Parathyroid adenoma (tissue), 2 donors: Measurements from ENCODE around the gene CNKSR3.
A peak's percentile ranks its signal among the peaks of the same experiment; 100 is the strongest.

Source experiments
- H2AFZ ChIP-seq: fragments of 300-600 bp; sonication (generic); one replicate; pipeline ENCODE4 v1.7.0; 2017; ENCODE audit warnings: antibody characterized with exemption, mild to moderate bottlenecking
- H3K27ac ChIP-seq: fragments of 300-600 bp; sonication (generic); one replicate; pipeline ENCODE4 v1.7.0; 2017
- H3K27me3 ChIP-seq: fragments of 300-600 bp; sonication (generic); one replicate; pipeline ENCODE4 v1.7.0; 2017; ENCODE audit warnings: low read length; ENCODE audit not compliant: control insufficient read depth, insufficient read depth
- H3K36me3 ChIP-seq: fragments of 300-600 bp; sonication (generic); one replicate; pipeline ENCODE4 v1.7.0; 2017; ENCODE audit warnings: low read length; ENCODE audit not compliant: control insufficient read depth, insufficient read depth
- H3K4me1 ChIP-seq: fragments of 300-600 bp; sonication (generic); one replicate; pipeline ENCODE4 v1.7.0; 2017; ENCODE audit warnings: control low read depth
- H3K4me2 ChIP-seq: fragments of 300-600 bp; sonication (generic); one replicate; pipeline ENCODE4 v1.7.0; 2017; ENCODE audit warnings: low read length
- H3K4me3 ChIP-seq: fragments of 300-600 bp; sonication (generic); one replicate; pipeline ENCODE4 v1.7.0; 2017; ENCODE audit warnings: low read depth, low read length
- H3K79me2 ChIP-seq: fragments of 300-600 bp; sonication (generic); one replicate; pipeline ENCODE4 v1.7.0; 2017; ENCODE audit warnings: control low read depth
- H3K9ac ChIP-seq: fragments of 300-600 bp; sonication (generic); one replicate; pipeline ENCODE4 v1.7.0; 2017; ENCODE audit warnings: mild to moderate bottlenecking
- H3K9me3 ChIP-seq: fragments of 300-600 bp; sonication (generic); one replicate; pipeline ENCODE4 v1.7.0; 2017; ENCODE audit warnings: low read length; ENCODE audit not compliant: control insufficient read depth
- TF ChIP-seq, protein P1 (sequence below): fragments of 300-600 bp; sonication (generic); IDR thresholded peaks from one replicate; pipeline ENCODE4 v1.7.0; 2017; ENCODE audit warnings: antibody characterized with exemption, mild to moderate bottlenecking
- donor health status: primary hyperparathyroidism.

The CNKSR3 gene

DNA sequence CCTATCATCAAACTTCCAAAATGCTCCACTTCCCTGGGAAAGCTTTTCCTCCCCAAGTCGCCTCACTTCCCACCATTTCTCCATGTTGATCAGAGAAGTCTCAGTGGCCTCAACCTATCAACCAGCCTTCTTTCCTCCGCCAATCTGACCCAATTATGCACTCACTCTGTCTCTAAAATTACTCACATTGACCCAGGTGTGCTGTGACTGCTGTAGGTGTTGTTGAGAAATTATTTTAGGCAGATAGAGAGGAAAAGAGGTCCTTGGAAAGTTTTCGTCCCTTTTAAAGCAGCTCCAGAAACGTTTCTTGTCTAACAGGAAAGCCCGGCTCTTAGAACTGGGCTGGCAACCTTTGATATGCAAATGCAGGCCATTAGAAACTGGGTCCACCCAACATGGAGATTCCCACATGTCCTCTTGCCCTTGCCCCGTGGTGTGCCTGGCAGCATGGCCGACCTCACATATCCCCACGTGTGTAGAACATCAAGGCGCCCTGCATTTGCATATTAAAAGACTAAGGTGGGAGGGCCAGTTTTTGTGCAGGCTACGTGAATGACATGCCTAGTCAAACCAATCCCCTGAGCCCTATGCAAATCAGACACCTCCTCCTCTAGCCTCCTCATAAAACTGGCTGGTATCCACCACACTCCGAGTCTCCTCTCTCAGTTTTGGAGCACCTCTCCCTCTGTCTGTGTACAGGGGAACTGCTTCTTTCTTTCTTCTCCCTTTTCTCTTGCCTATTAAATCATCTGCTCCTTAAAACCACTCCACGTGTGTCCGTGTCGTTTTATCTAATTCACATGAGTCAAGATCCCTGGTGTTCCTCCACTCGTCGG is 166.8 kb downstream of the CNKSR3 start:
- Histone ChIP-seq H3K27ac (no peak overlapping the region), H3K9ac (no peak overlapping the region), H3K9me3 (no peaks in the 10 kb centered on the region), H3K4me3 (no peak overlapping the region), H3K79me2 (no peaks in the 10 kb centered on the region), H2AFZ (peak overlapping the region; percentile 50), H3K36me3 (no peaks in the 10 kb centered on the region), H3K4me2 (peak overlapping the region; percentile 7), H3K4me1 (no peaks in the 10 kb centered on the region), H3K27me3 (no peaks in the 10 kb centered on the region)
- TF ChIP-seq, protein P1, sequence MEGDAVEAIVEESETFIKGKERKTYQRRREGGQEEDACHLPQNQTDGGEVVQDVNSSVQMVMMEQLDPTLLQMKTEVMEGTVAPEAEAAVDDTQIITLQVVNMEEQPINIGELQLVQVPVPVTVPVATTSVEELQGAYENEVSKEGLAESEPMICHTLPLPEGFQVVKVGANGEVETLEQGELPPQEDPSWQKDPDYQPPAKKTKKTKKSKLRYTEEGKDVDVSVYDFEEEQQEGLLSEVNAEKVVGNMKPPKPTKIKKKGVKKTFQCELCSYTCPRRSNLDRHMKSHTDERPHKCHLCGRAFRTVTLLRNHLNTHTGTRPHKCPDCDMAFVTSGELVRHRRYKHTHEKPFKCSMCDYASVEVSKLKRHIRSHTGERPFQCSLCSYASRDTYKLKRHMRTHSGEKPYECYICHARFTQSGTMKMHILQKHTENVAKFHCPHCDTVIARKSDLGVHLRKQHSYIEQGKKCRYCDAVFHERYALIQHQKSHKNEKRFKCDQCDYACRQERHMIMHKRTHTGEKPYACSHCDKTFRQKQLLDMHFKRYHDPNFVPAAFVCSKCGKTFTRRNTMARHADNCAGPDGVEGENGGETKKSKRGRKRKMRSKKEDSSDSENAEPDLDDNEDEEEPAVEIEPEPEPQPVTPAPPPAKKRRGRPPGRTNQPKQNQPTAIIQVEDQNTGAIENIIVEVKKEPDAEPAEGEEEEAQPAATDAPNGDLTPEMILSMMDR, result peak; percentile 26

DNA sequence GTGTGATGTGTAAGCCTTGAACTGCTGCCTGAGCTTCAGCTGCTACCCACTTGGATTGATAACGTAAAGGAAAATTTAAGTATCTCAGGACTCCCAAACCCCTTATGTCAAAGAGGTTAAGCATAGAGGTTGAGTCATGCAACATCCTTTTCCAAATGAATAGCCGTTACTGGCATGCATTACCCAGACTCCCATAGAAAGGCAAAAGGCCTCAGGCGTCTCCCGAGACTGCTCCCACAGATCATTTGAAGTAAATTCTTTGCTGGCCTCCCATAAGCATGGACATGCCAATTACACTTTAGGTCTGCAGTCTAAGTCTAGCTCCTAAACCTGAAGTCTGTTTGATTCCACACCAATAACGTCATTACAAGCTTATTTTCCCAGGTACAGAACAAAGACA is 168.6 kb downstream of the CNKSR3 start:
- Histone ChIP-seq H3K9me3 (no peaks in the 10 kb centered on the region), H3K4me2 (no peak overlapping the region), H2AFZ (no peak overlapping the region), H3K4me3 (no peak overlapping the region), H3K36me3 (no peaks in the 10 kb centered on the region), H3K4me1 (no peaks in the 10 kb centered on the region), H3K27me3 (no peaks in the 10 kb centered on the region), H3K27ac (no peak overlapping the region), H3K79me2 (no peaks in the 10 kb centered on the region), H3K9ac (no peak overlapping the region)
- TF ChIP-seq, protein P1, result no peak

DNA sequence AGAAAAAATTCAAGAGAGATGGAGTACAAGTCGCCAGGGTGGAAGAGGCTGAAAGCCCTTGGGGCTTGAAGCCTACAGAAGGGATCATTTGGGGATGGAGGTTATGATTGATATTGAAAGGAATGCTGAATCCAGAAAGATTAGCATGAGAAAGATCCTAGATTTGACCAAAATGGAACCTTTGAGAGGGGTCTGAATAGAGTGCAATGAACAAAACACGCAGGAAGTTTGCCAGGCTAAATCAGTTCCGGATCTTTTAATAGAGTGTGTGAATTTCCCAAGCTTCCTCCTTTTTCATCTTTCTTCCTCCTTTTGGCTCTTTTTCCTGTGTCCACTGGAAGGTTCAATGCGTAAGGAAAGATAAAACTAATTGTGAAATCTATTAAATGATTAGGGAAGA is 169.1 kb downstream of the CNKSR3 start:
- Histone ChIP-seq H3K4me3 (no peak overlapping the region), H3K27me3 (no peaks in the 10 kb centered on the region)

More for the DNA sequence above, 169.1 kb downstream of the CNKSR3 start:
- no peak overlapping the region for H2AFZ ChIP-seq
- no peak overlapping the region for H3K27ac ChIP-seq
- no peaks in the 10 kb centered on the region for H3K9me3 ChIP-seq
- TF ChIP-seq, protein P1, result no peak
- no peak overlapping the region for H3K4me2 ChIP-seq
- H3K9ac ChIP-seq, result no peak overlapping the region
- H3K79me2 ChIP-seq, result no peaks in the 10 kb centered on the region
- no peaks in the 10 kb centered on the region for H3K36me3 ChIP-seq
- H3K4me1 ChIP-seq, result no peaks in the 10 kb centered on the region
